ENCODE measurements around the gene CDH22.

DNA sequence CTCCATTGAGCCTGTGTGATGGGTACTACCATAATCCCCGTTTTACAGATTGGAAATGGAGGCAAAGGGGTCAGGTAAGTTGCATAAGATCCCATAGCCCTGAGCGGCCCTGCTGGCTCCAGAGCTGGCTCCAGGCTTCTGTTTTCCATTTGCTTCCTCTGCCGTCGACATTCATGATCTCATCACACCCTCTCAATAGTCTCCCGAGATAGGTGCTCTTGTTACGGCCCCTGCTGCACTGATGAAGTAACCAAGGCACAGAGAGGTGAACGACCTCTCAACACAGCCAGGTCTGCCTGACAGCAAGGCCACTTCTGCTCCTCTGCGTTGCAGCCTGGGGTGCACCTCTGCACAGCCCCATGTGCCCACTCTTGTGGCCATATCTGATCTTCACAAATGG is 16.9 kb downstream of the CDH22 start:
- TF ChIP-seq, protein P1, sequence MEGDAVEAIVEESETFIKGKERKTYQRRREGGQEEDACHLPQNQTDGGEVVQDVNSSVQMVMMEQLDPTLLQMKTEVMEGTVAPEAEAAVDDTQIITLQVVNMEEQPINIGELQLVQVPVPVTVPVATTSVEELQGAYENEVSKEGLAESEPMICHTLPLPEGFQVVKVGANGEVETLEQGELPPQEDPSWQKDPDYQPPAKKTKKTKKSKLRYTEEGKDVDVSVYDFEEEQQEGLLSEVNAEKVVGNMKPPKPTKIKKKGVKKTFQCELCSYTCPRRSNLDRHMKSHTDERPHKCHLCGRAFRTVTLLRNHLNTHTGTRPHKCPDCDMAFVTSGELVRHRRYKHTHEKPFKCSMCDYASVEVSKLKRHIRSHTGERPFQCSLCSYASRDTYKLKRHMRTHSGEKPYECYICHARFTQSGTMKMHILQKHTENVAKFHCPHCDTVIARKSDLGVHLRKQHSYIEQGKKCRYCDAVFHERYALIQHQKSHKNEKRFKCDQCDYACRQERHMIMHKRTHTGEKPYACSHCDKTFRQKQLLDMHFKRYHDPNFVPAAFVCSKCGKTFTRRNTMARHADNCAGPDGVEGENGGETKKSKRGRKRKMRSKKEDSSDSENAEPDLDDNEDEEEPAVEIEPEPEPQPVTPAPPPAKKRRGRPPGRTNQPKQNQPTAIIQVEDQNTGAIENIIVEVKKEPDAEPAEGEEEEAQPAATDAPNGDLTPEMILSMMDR (IDR thresholded peaks at IDR 0.05): no peak
- TF ChIP-seq POLR2A (IDR thresholded peaks at IDR 0.05): no peak
